Measurements from ENCODE around the gene CTH.

GRCh38 chr1:70443739-70444138 lies 32.7 kb downstream of the CTH start:
- no peak for TF ChIP-seq CTCF (IDR thresholded peaks at IDR 0.05; ENCODE audit: low read depth, low read length)
- TF ChIP-seq POLR2A (IDR thresholded peaks at IDR 0.05; ENCODE audit: extremely low read depth, insufficient read length) = no peak
- TF ChIP-seq MYC (IDR thresholded peaks at IDR 0.05; ENCODE audit: low read depth, low read length) = no peak
